CD4-positive, alpha-beta T cell (primary cell): ENCODE measurements around the gene ANKRD60. TPM values are rescaled to one million over a fixed set of nuclear protein-coding genes. Genes with fewer than 3 reads are reported as not detected.

Experiments
- ATAC-seq: fragments of 200-7000 bp; cut with Tn5 transposase; one replicate; pipeline ENCODE4 v1.10.0; 2022; ENCODE audit warnings: mild to moderate bottlenecking; ENCODE audit not compliant: poor library complexity
- CTCF ChIA-PET: fragments of 350-600 bp; sonication (Branson Sonifier 250); formaldehyde crosslinking; loops from one replicate; lab custom pipeline; 2021; ENCODE audit warnings: antibody characterized with exemption, inconsistent platforms; lab: Charles Lee
- POLR2A ChIA-PET: fragments of 350-600 bp; sonication (Branson Sonifier 250); formaldehyde crosslinking; loops from one replicate; lab custom pipeline; 2021; ENCODE audit warnings: antibody characterized with exemption, inconsistent platforms; lab: Charles Lee
- DNase-seq, 14 experiments: peaks; one replicate each; pipeline ENCODE4 v3.0.0-alpha.2; 2013 to 2020; ENCODE audit warnings: mixed read lengths in 2 of 14
- H3K27ac ChIP-seq, 2 donors: one replicate each; pipeline versions ENCODE4 v1.5.1 to v1.7.0; 2013; ENCODE audit warnings: low read length in 2 of 2, low read depth in 1 of 2, mild to moderate bottlenecking in 1 of 2
- H3K27me3 ChIP-seq, 2 experiments: 1 replicate in 1 of 2; 2 replicates in 1 of 2; pipeline versions ENCODE4 v1.6.1 to v1.7.0; 2013; ENCODE audit warnings: low read length in 2 of 2, control low read depth in 1 of 2, mild to moderate bottlenecking in 1 of 2, moderate library complexity in 1 of 2; ENCODE audit not compliant: insufficient read depth in 2 of 2, control insufficient read depth in 1 of 2
- H3K36me3 ChIP-seq: one replicate; pipeline ENCODE4 v1.6.1; 2013; ENCODE audit warnings: low read length, control low read depth; ENCODE audit not compliant: insufficient read depth
- H3K4me1 ChIP-seq: one replicate; pipeline ENCODE4 v1.6.1; 2013; ENCODE audit warnings: low read length, control low read depth; ENCODE audit not compliant: insufficient read depth
- H3K4me3 ChIP-seq: one replicate; pipeline ENCODE4 v1.5.1; 2013; ENCODE audit warnings: mild to moderate bottlenecking, low read length, moderate library complexity
- H3K9me3 ChIP-seq, 2 experiments: 1 replicate in 1 of 2; 2 replicates in 1 of 2; pipeline versions ENCODE4 v1.6.1 to v1.7.0; 2013; ENCODE audit warnings: low read length in 2 of 2, mild to moderate bottlenecking in 2 of 2, control low read depth in 1 of 2, moderate library complexity in 1 of 2; ENCODE audit not compliant: control insufficient read depth in 1 of 2, insufficient read depth in 1 of 2
- H3K27ac Mint-ChIP-seq: one replicate; pipeline ENCODE4 v1.8.0; 2020; ENCODE audit warnings: mixed read lengths
- H3K27me3 Mint-ChIP-seq: one replicate; pipeline ENCODE4 v1.8.0; 2021; ENCODE audit warnings: mixed read lengths
- H3K36me3 Mint-ChIP-seq: one replicate; pipeline ENCODE4 v1.8.0; 2021; ENCODE audit warnings: low read depth, mixed read lengths
- H3K4me1 Mint-ChIP-seq: one replicate; pipeline ENCODE4 v1.8.0; 2021; ENCODE audit warnings: low read depth, mixed read lengths
- H3K4me3 Mint-ChIP-seq: one replicate; pipeline ENCODE4 v1.8.0; 2020; ENCODE audit warnings: mild to moderate bottlenecking, mixed read lengths
- H3K9me3 Mint-ChIP-seq: one replicate; pipeline ENCODE4 v1.8.0; 2020; ENCODE audit warnings: mixed read lengths
- CTCF ChIP-seq: fragments of 200-600 bp; IDR thresholded peaks from one replicate; pipeline ENCODE4 v1.8.0; 2022; ENCODE audit warnings: antibody characterized with exemption, mild to moderate bottlenecking
- intact Hi-C, 2 experiments: fragments of 100-400 bp; cut with DNase I in 1 of 2; cut with micrococcal nuclease in 1 of 2; formaldehyde crosslinking; loops; one replicate each; pipeline versions ENCODE4 v1.15.1 to v1.9.0; 2023 to 2025; cut with DNase I, micrococcal nuclease
- total RNA-seq, 174 experiments: library from RNA in 2 of 174; stranded (reverse) in 2 of 174; gene quantifications; one replicate each; pipeline ENCODE4 v1.2.3 and lab custom pipeline; 2021 to 2026

ANKRD60 gene
- total RNA-seq, 2 experiments from 2014 or later, result not detected

- Mint-ChIP-seq H3K36me3 (no peaks in the 10 kb centered on the region), H3K27me3 (peaks cover 2% of the 10 kb centered on the region), H3K9me3 (no peaks in the 10 kb centered on the region), H3K4me3 (no peak overlapping the region), H3K4me1 (no peaks in the 10 kb centered on the region), H3K27ac (no peak overlapping the region)
- TF ChIP-seq CTCF, result no peak
- intact Hi-C loops, result loop anchor here (1.0 to 10.0 kb wide), 10 partner anchors 16 to 1658 kb away; no protein-coding TSS in a partner anchor
- H3K27me3 ChIP-seq, result peaks cover 0 to 9% of the 10 kb centered on the region in 2 experiments
- H3K4me1 ChIP-seq, result peaks cover 9% of the 10 kb centered on the region
- H3K27ac ChIP-seq, result no peak overlapping the region
- peaks cover 0 to 4% of the 10 kb centered on the region in 2 experiments for H3K9me3 ChIP-seq
- DNase-seq (no peak), ATAC-seq (no peak)
- H3K4me3 ChIP-seq, result no peak overlapping the region
- no peaks in the 10 kb centered on the region for H3K36me3 ChIP-seq
- ChIA-PET POLR2A (no interaction called here), CTCF (interaction anchor here (0.7 to 1.8 kb wide), 4 partner anchors 17 to 608 kb away, joined by 3 to 6 read pairs (median 3); no protein-coding TSS in a partner anchor)
Observed at GRCh38 chr20:58208944-58209343, 19.5 kb downstream of the ANKRD60 start.

- Mint-ChIP-seq H3K27ac (no peak overlapping the region), H3K9me3 (no peaks in the 10 kb centered on the region), H3K4me1 (no peaks in the 10 kb centered on the region), H3K27me3 (no peaks in the 10 kb centered on the region), H3K36me3 (no peaks in the 10 kb centered on the region), H3K4me3 (no peak overlapping the region)
- Histone ChIP-seq H3K27ac (no peak overlapping the region), H3K4me1 (peaks cover 9% of the 10 kb centered on the region), H3K36me3 (no peaks in the 10 kb centered on the region), H3K27me3 (peaks cover 0 to 9% of the 10 kb centered on the region in 2 experiments), H3K9me3 (peaks cover 0 to 4% of the 10 kb centered on the region in 2 experiments), H3K4me3 (no peak overlapping the region)
- DNase-seq (no peak), ATAC-seq (no peak)
- ChIA-PET CTCF (no interaction called here), POLR2A (no interaction called here)
- no peak for TF ChIP-seq CTCF
- intact Hi-C loops, result loop anchor here (5.0 to 10.0 kb wide), 3 partner anchors 551 to 1114 kb away; no protein-coding TSS in a partner anchor
Observed at GRCh38 chr20:58205850-58206249, 22.6 kb downstream of the ANKRD60 start.

- Mint-ChIP-seq H3K36me3 (no peaks in the 10 kb centered on the region), H3K9me3 (no peaks in the 10 kb centered on the region), H3K27ac (no peak overlapping the region), H3K27me3 (no peaks in the 10 kb centered on the region), H3K4me3 (no peak overlapping the region), H3K4me1 (no peaks in the 10 kb centered on the region)
- H3K4me3 ChIP-seq, result no peak overlapping the region
- peaks cover 0 to 4% of the 10 kb centered on the region in 2 experiments for H3K9me3 ChIP-seq
- DNase-seq (no peak), ATAC-seq (no peak)
- CTCF ChIA-PET, result no interaction called here
- H3K27ac ChIP-seq, result no peak overlapping the region
- no peaks in the 10 kb centered on the region for H3K4me1 ChIP-seq
- no peak for TF ChIP-seq CTCF
- intact Hi-C loops, result loop anchor here in 1 of 2 experiments (10.0 kb wide), 2 partner anchors 547 to 817 kb away; no protein-coding TSS in a partner anchor
- POLR2A ChIA-PET, result no interaction called here
- no peaks in the 10 kb centered on the region for H3K36me3 ChIP-seq
- H3K27me3 ChIP-seq, result no peaks in the 10 kb centered on the region
Observed at GRCh38 chr20:58202044-58202443, 26.4 kb downstream of the ANKRD60 start.
